ENCODE measurements around the gene IRX1. TPM values are rescaled to one million over a fixed set of nuclear protein-coding genes. Genes with fewer than 3 reads are reported as not detected.

Gene IRX1
- 27.7 and 31.4 TPM in 2 replicates for total RNA-seq

GRCh38 chr5:3595006-3595961 is at the start of gene IRX1:
Gene IRX1, plus strand, starts transcription at chr5:3595832. Its CDS starts 274 bp downstream, at chr5:3596106.

